ENCODE data around the gene SDCCAG8. TPM values are rescaled to one million over a fixed set of nuclear protein-coding genes. Genes with fewer than 3 reads are reported as not detected.

Gene SDCCAG8
- total and polyA plus RNA-seq, 2 experiments from 2014 or later = 28.0 to 66.7 TPM

GRCh38 chr1:243408479-243408878 lies 152.6 kb downstream of the SDCCAG8 start:
- no peaks in the 10 kb centered on the region for H3K36me3 ChIP-seq (ENCODE audit: insufficient read depth)
- ATAC-seq = no peak
- no peaks in the 10 kb centered on the region for H3K79me2 ChIP-seq (replicated peaks; ENCODE audit: insufficient read depth)
- no peak overlapping the region for H3K27ac ChIP-seq (ENCODE audit: low read depth)
- Mint-ChIP-seq H3K27ac (no peak overlapping the region), H3K4me3 (no peak overlapping the region), H3K36me3 (ENCODE audit: low read depth) (no peaks in the 10 kb centered on the region), H3K4me1 (peaks cover 13% of the 10 kb centered on the region; the same call in 2 of the 3 replicates), H3K9me3 (no peaks in the 10 kb centered on the region), H3K27me3 (ENCODE audit: insufficient read depth, low read depth, poor library complexity) (peaks cover 2% of the 10 kb centered on the region)
- DNase-seq (ENCODE audit: low spot score) = no peak
- H3F3A ChIP-seq (replicated peaks; ENCODE audit: low read depth) = no peaks in the 10 kb centered on the region
- no peak overlapping the region for H3K4me3 ChIP-seq
- no peaks in the 10 kb centered on the region for H3K9me2 ChIP-seq (ENCODE audit: insufficient read depth)
- no peaks in the 10 kb centered on the region for H3K27me3 ChIP-seq (ENCODE audit: insufficient read depth)
- H3K4me2 ChIP-seq = no peak overlapping the region
- H4K20me1 ChIP-seq (replicated peaks; ENCODE audit: insufficient read depth) = no peaks in the 10 kb centered on the region
- no peak overlapping the region for H2AFZ ChIP-seq
- TF ChIP-seq CTCF (conservative IDR thresholded peaks at IDR 0.05; ENCODE audit: low read depth in 2 of 2) (no peak), NANOG (IDR thresholded peaks at IDR 0.05; ENCODE audit: borderline replicate concordance) (no peak), ZNF462 (CRISPR knock-in tag; IDR thresholded peaks at IDR 0.05) (no peak), EZH2phosphoT487 (IDR thresholded peaks at IDR 0.05; ENCODE audit: unreplicated experiment) (no peak), JUNB (IDR thresholded peaks at IDR 0.05; ENCODE audit: unreplicated experiment) (no peak), ETS1 (IDR thresholded peaks at IDR 0.05) (no peak), POLR2AphosphoS5 (IDR thresholded peaks at IDR 0.05; ENCODE audit: low read depth) (no peak), EZH2 (IDR thresholded peaks at IDR 0.05; ENCODE audit: low read depth, unreplicated experiment) (no peak)
- peaks cover 22% of the 10 kb centered on the region for H3K4me1 ChIP-seq (ENCODE audit: insufficient read depth)

All from GM23338 (cell line).